ENCODE results near the gene LNPEP. TPM values are rescaled to one million over a fixed set of nuclear protein-coding genes. Genes with fewer than 3 reads are reported as not detected.

Gene LNPEP
- total and polyA plus RNA-seq, 2 of the 13 experiments (the other 11 are each of a cell fraction or from before 2014, with no cell fraction given) = 8.0 to 16.9 TPM

- TF ChIP-seq, protein P1, sequence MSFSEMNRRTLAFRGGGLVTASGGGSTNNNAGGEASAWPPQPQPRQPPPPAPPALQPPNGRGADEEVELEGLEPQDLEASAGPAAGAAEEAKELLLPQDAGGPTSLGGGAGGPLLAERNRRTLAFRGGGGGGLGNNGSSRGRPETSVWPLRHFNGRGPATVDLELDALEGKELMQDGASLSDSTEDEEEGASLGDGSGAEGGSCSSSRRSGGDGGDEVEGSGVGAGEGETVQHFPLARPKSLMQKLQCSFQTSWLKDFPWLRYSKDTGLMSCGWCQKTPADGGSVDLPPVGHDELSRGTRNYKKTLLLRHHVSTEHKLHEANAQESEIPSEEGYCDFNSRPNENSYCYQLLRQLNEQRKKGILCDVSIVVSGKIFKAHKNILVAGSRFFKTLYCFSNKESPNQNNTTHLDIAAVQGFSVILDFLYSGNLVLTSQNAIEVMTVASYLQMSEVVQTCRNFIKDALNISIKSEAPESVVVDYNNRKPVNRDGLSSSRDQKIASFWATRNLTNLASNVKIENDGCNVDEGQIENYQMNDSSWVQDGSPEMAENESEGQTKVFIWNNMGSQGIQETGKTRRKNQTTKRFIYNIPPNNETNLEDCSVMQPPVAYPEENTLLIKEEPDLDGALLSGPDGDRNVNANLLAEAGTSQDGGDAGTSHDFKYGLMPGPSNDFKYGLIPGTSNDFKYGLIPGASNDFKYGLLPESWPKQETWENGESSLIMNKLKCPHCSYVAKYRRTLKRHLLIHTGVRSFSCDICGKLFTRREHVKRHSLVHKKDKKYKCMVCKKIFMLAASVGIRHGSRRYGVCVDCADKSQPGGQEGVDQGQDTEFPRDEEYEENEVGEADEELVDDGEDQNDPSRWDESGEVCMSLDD (CRISPR knock-in tag; IDR thresholded peaks at IDR 0.05; ENCODE audit: borderline replicate concordance) = peak; percentile 82; the same call in 1 of the 2 replicates
- TF ChIP-seq CBX2 (IDR thresholded peaks at IDR 0.05; ENCODE audit: low read depth, low read length) (no peak), CBX2 (CRISPR knock-in tag; IDR thresholded peaks at IDR 0.05; ENCODE audit: low read depth) (no peak), ZNF34 (CRISPR knock-in tag; IDR thresholded peaks at IDR 0.05; ENCODE audit: borderline replicate concordance) (no peak; the same call in 1 of the 2 replicates), ZNF337 (CRISPR knock-in tag; IDR thresholded peaks at IDR 0.05; ENCODE audit: borderline replicate concordance, low read depth) (0 out of 2 replicates have a peak, but pooled peaks have one; percentile 59), JUND (CRISPR knock-in tag; IDR thresholded peaks at IDR 0.05) (0 out of 2 replicates have a peak, but pooled peaks have one; percentile 41), GATAD1 (CRISPR knock-in tag; IDR thresholded peaks at IDR 0.05) (peak; percentile 21), ZBTB7B (CRISPR knock-in tag; IDR thresholded peaks at IDR 0.05) (peak; percentile 88), ARID5B (CRISPR knock-in tag; IDR thresholded peaks at IDR 0.05) (no peak; the same call in 1 of the 2 replicates), RFXANK (CRISPR knock-in tag; IDR thresholded peaks at IDR 0.05) (no peak; the same call in 1 of the 2 replicates), ZBTB49 (CRISPR knock-in tag; IDR thresholded peaks at IDR 0.05; ENCODE audit: borderline replicate concordance) (no peak), ZNF496 (CRISPR knock-in tag; IDR thresholded peaks at IDR 0.05; ENCODE audit: insufficient replicate concordance) (no peak)
Observed at GRCh38 chr5:96934708-96935558, 947 bp upstream of the LNPEP start (continued).

All from HepG2 (cell line).